ENCODE data around the gene CHRNB4.

CHRNB4 gene

GRCh38 chr15:78634210-78635145, 6.5 kb downstream of the CHRNB4 start:
- no peaks in the 10 kb centered on the region for H3K36me3 ChIP-seq (ENCODE audit: control insufficient read depth in 1 of 2, insufficient read depth in 2 of 2, low read length in 2 of 2)
- peaks cover 2 to 4% of the 10 kb centered on the region in 2 donors for H3K27me3 ChIP-seq (ENCODE audit: control insufficient read depth in 1 of 2, insufficient read depth in 2 of 2, low read length in 2 of 2)
- H3K9ac ChIP-seq (ENCODE audit: low read depth in 1 of 2, low read length in 2 of 2), result no peak overlapping the region
- no peak overlapping the region for H3K27ac ChIP-seq (ENCODE audit: low read depth, low read length)
- no peaks in the 10 kb centered on the region for H3K9me3 ChIP-seq (ENCODE audit: control insufficient read depth in 1 of 2, low read length in 2 of 2)
- no peak overlapping the region for H3K4me3 ChIP-seq (ENCODE audit: low read depth in 1 of 2, low read length in 2 of 2)
- no peaks in the 10 kb centered on the region for H3K4me1 ChIP-seq (ENCODE audit: control insufficient read depth in 1 of 2, insufficient read depth in 2 of 2, low read length in 2 of 2)

GRCh38 chr15:78633348-78633747, 7.7 kb downstream of the CHRNB4 start:
- Histone ChIP-seq H3K4me1 (ENCODE audit: control insufficient read depth in 1 of 2, insufficient read depth in 2 of 2, low read length in 2 of 2) (no peaks in the 10 kb centered on the region), H3K9ac (ENCODE audit: low read depth in 1 of 2, low read length in 2 of 2) (no peak overlapping the region), H3K27me3 (ENCODE audit: control insufficient read depth in 1 of 2, insufficient read depth in 2 of 2, low read length in 2 of 2) (peaks cover 4 to 7% of the 10 kb centered on the region in 2 donors)

GRCh38 chr15:78630886-78631633, 9.9 kb downstream of the CHRNB4 start:
- H3K4me3 ChIP-seq (ENCODE audit: low read depth in 1 of 2, low read length in 2 of 2), result no peak overlapping the region
- H3K9me3 ChIP-seq (ENCODE audit: control insufficient read depth in 1 of 2, low read length in 2 of 2), result no peaks in the 10 kb centered on the region
- peaks cover 7 to 15% of the 10 kb centered on the region in 2 donors for H3K27me3 ChIP-seq (ENCODE audit: control insufficient read depth in 1 of 2, insufficient read depth in 2 of 2, low read length in 2 of 2)
- no peaks in the 10 kb centered on the region for H3K36me3 ChIP-seq (ENCODE audit: control insufficient read depth in 1 of 2, insufficient read depth in 2 of 2, low read length in 2 of 2)
- no peak overlapping the region for H3K27ac ChIP-seq (ENCODE audit: low read depth, low read length)
- no peak overlapping the region for H3K9ac ChIP-seq (ENCODE audit: low read depth in 1 of 2, low read length in 2 of 2)
- H3K4me1 ChIP-seq (ENCODE audit: control insufficient read depth in 1 of 2, insufficient read depth in 2 of 2, low read length in 2 of 2), result no peaks in the 10 kb centered on the region

More at GRCh38 chr15:78633348-78633747, 7.7 kb downstream of the CHRNB4 start:
- Histone ChIP-seq H3K9me3 (ENCODE audit: control insufficient read depth in 1 of 2, low read length in 2 of 2) (no peaks in the 10 kb centered on the region), H3K4me3 (ENCODE audit: low read depth in 1 of 2, low read length in 2 of 2) (no peak overlapping the region), H3K36me3 (ENCODE audit: control insufficient read depth in 1 of 2, insufficient read depth in 2 of 2, low read length in 2 of 2) (no peaks in the 10 kb centered on the region), H3K27ac (ENCODE audit: low read depth, low read length) (no peak overlapping the region)

- Histone ChIP-seq H3K4me3 (ENCODE audit: low read depth in 1 of 2, low read length in 2 of 2) (no peak overlapping the region), H3K36me3 (ENCODE audit: control insufficient read depth in 1 of 2, insufficient read depth in 2 of 2, low read length in 2 of 2) (no peaks in the 10 kb centered on the region), H3K27me3 (ENCODE audit: control insufficient read depth in 1 of 2, insufficient read depth in 2 of 2, low read length in 2 of 2) (peaks cover 10 to 15% of the 10 kb centered on the region in 2 donors), H3K9ac (ENCODE audit: low read depth in 1 of 2, low read length in 2 of 2) (no peak overlapping the region), H3K4me1 (ENCODE audit: control insufficient read depth in 1 of 2, insufficient read depth in 2 of 2, low read length in 2 of 2) (no peaks in the 10 kb centered on the region), H3K27ac (ENCODE audit: low read depth, low read length) (no peak overlapping the region), H3K9me3 (ENCODE audit: control insufficient read depth in 1 of 2, low read length in 2 of 2) (no peaks in the 10 kb centered on the region)
Measured at GRCh38 chr15:78629716-78630065, 11.3 kb downstream of the CHRNB4 start.

- Histone ChIP-seq H3K9me3 (ENCODE audit: control insufficient read depth in 1 of 2, low read length in 2 of 2) (no peaks in the 10 kb centered on the region), H3K9ac (ENCODE audit: low read depth in 1 of 2, low read length in 2 of 2) (no peak overlapping the region), H3K4me1 (ENCODE audit: control insufficient read depth in 1 of 2, insufficient read depth in 2 of 2, low read length in 2 of 2) (no peaks in the 10 kb centered on the region), H3K27me3 (ENCODE audit: control insufficient read depth in 1 of 2, insufficient read depth in 2 of 2, low read length in 2 of 2) (peaks cover 10 to 15% of the 10 kb centered on the region in 2 donors), H3K36me3 (ENCODE audit: control insufficient read depth in 1 of 2, insufficient read depth in 2 of 2, low read length in 2 of 2) (no peaks in the 10 kb centered on the region), H3K27ac (ENCODE audit: low read depth, low read length) (no peak overlapping the region), H3K4me3 (ENCODE audit: low read depth in 1 of 2, low read length in 2 of 2) (no peak overlapping the region)
Measured at GRCh38 chr15:78629031-78629715, 11.8 kb downstream of the CHRNB4 start.

GRCh38 chr15:78628227-78628626, 12.8 kb downstream of the CHRNB4 start:
- Histone ChIP-seq H3K4me3 (ENCODE audit: low read depth in 1 of 2, low read length in 2 of 2) (no peak overlapping the region), H3K36me3 (ENCODE audit: control insufficient read depth in 1 of 2, insufficient read depth in 2 of 2, low read length in 2 of 2) (no peaks in the 10 kb centered on the region), H3K9me3 (ENCODE audit: control insufficient read depth in 1 of 2, low read length in 2 of 2) (no peaks in the 10 kb centered on the region), H3K9ac (ENCODE audit: low read depth in 1 of 2, low read length in 2 of 2) (no peak overlapping the region), H3K27me3 (ENCODE audit: control insufficient read depth in 1 of 2, insufficient read depth in 2 of 2, low read length in 2 of 2) (peaks cover 10 to 15% of the 10 kb centered on the region in 2 donors), H3K27ac (ENCODE audit: low read depth, low read length) (no peak overlapping the region), H3K4me1 (ENCODE audit: control insufficient read depth in 1 of 2, insufficient read depth in 2 of 2, low read length in 2 of 2) (no peaks in the 10 kb centered on the region)

GRCh38 chr15:78627348-78627747, 13.7 kb downstream of the CHRNB4 start:
- peaks cover 12 to 13% of the 10 kb centered on the region in 2 donors for H3K27me3 ChIP-seq (ENCODE audit: control insufficient read depth in 1 of 2, insufficient read depth in 2 of 2, low read length in 2 of 2)

GRCh38 chr15:78626381-78626995, 14.5 kb downstream of the CHRNB4 start:
- Histone ChIP-seq H3K9me3 (ENCODE audit: control insufficient read depth in 1 of 2, low read length in 2 of 2) (no peaks in the 10 kb centered on the region), H3K36me3 (ENCODE audit: control insufficient read depth in 1 of 2, insufficient read depth in 2 of 2, low read length in 2 of 2) (no peaks in the 10 kb centered on the region), H3K4me3 (ENCODE audit: low read depth in 1 of 2, low read length in 2 of 2) (no peak overlapping the region), H3K9ac (ENCODE audit: low read depth in 1 of 2, low read length in 2 of 2) (no peak overlapping the region), H3K27ac (ENCODE audit: low read depth, low read length) (no peak overlapping the region), H3K27me3 (ENCODE audit: control insufficient read depth in 1 of 2, insufficient read depth in 2 of 2, low read length in 2 of 2) (peaks cover 20 to 21% of the 10 kb centered on the region in 2 donors), H3K4me1 (ENCODE audit: control insufficient read depth in 1 of 2, insufficient read depth in 2 of 2, low read length in 2 of 2) (no peaks in the 10 kb centered on the region)

More at GRCh38 chr15:78627348-78627747, 13.7 kb downstream of the CHRNB4 start:
- Histone ChIP-seq H3K9me3 (ENCODE audit: control insufficient read depth in 1 of 2, low read length in 2 of 2) (no peaks in the 10 kb centered on the region), H3K4me1 (ENCODE audit: control insufficient read depth in 1 of 2, insufficient read depth in 2 of 2, low read length in 2 of 2) (no peaks in the 10 kb centered on the region), H3K9ac (ENCODE audit: low read depth in 1 of 2, low read length in 2 of 2) (no peak overlapping the region), H3K36me3 (ENCODE audit: control insufficient read depth in 1 of 2, insufficient read depth in 2 of 2, low read length in 2 of 2) (no peaks in the 10 kb centered on the region), H3K27ac (ENCODE audit: low read depth, low read length) (no peak overlapping the region), H3K4me3 (ENCODE audit: low read depth in 1 of 2, low read length in 2 of 2) (no peak overlapping the region)

GRCh38 chr15:78625606-78626280, 15.3 kb downstream of the CHRNB4 start:
- Histone ChIP-seq H3K27me3 (ENCODE audit: control insufficient read depth in 1 of 2, insufficient read depth in 2 of 2, low read length in 2 of 2) (peaks cover 24% of the 10 kb centered on the region in 2 donors), H3K4me3 (ENCODE audit: low read depth in 1 of 2, low read length in 2 of 2) (no peak overlapping the region), H3K9ac (ENCODE audit: low read depth in 1 of 2, low read length in 2 of 2) (no peak overlapping the region), H3K36me3 (ENCODE audit: control insufficient read depth in 1 of 2, insufficient read depth in 2 of 2, low read length in 2 of 2) (no peaks in the 10 kb centered on the region), H3K9me3 (ENCODE audit: control insufficient read depth in 1 of 2, low read length in 2 of 2) (no peaks in the 10 kb centered on the region), H3K27ac (ENCODE audit: low read depth, low read length) (no peak overlapping the region), H3K4me1 (ENCODE audit: control insufficient read depth in 1 of 2, insufficient read depth in 2 of 2, low read length in 2 of 2) (no peaks in the 10 kb centered on the region)
